Spleen (tissue), 11 donors: ENCODE data around the gene TMEM132D. TPM values are rescaled to one million over a fixed set of nuclear protein-coding genes. Genes with fewer than 3 reads are reported as not detected.

Experiments used
- DNase-seq: peaks from one replicate; pipeline ENCODE4 v3.0.0-alpha.2; 2020
- H3K27ac ChIP-seq, 8 donors: fragments of 200-600 bp; sonication (generic) in 7 of 8; 1 replicate in 4 of 8; 2 replicates in 4 of 8; pipeline versions ENCODE4 v1.5.0 to v1.8.0; 2016 to 2021; ENCODE audit warnings: inconsistent platforms in 4 of 8, mild to moderate bottlenecking in 4 of 8, moderate library complexity in 1 of 8
- H3K27me3 ChIP-seq, 7 donors: fragments of 200-600 bp; sonication (generic) in 6 of 7; replicated peaks in 1 of 7; 1 replicate in 4 of 7; 2 replicates in 3 of 7; pipeline versions ENCODE4 v1.5.0 to v1.8.0; 2016 to 2021; ENCODE audit warnings: inconsistent platforms in 3 of 7, mild to moderate bottlenecking in 1 of 7
- H3K36me3 ChIP-seq, 6 donors: fragments of 200-600 bp; sonication (generic) in 5 of 6; 1 replicate in 4 of 6; 2 replicates in 2 of 6; pipeline versions ENCODE4 v1.5.0 to v1.8.0; 2016 to 2021; ENCODE audit warnings: inconsistent platforms in 2 of 6
- H3K4me1 ChIP-seq, 6 donors: fragments of 200-600 bp; sonication (generic) in 5 of 6; 1 replicate in 3 of 6; 2 replicates in 3 of 6; pipeline versions ENCODE4 v1.5.0 to v1.8.0; 2016 to 2021; ENCODE audit warnings: inconsistent platforms in 3 of 6
- H3K4me3 ChIP-seq, 8 donors: fragments of 200-600 bp; sonication (generic) in 7 of 8; 1 replicate in 4 of 8; 2 replicates in 4 of 8; pipeline versions ENCODE4 v1.5.0 to v1.8.0; 2016 to 2021; ENCODE audit warnings: inconsistent platforms in 4 of 8, mild to moderate bottlenecking in 4 of 8, moderate library complexity in 2 of 8
- H3K9me3 ChIP-seq, 8 donors: fragments of 200-600 bp; sonication (generic) in 7 of 8; 1 replicate in 4 of 8; 2 replicates in 4 of 8; pipeline versions ENCODE4 v1.5.0 to v1.8.0; 2016 to 2021; ENCODE audit warnings: inconsistent platforms in 4 of 8
- CTCF ChIP-seq, 11 experiments: fragments of 200-600 bp in 7 of 11; fragments of 450-650 bp in 4 of 11; sonication (generic) in 4 of 11; IDR thresholded peaks in 8 of 11; conservative IDR thresholded peaks in 3 of 11; 1 replicate in 7 of 11; 2 replicates in 4 of 11; pipeline versions ENCODE4 v1.4.0 to v1.8.0; 2016 to 2021; ENCODE audit warnings: antibody characterized with exemption in 11 of 11, inconsistent platforms in 4 of 11, mild to moderate bottlenecking in 1 of 11
- POLR2A ChIP-seq, 3 donors: fragments of 450-650 bp; IDR thresholded peaks; one replicate each; pipeline ENCODE4 v1.5.1; 2017; ENCODE audit warnings: antibody characterized with exemption in 3 of 3, mild to moderate bottlenecking in 1 of 3
- POLR2AphosphoS5 ChIP-seq, 3 donors: sonication (generic); formaldehyde crosslinking; IDR thresholded peaks; one replicate each; pipeline ENCODE4 v1.5.1; 2017; ENCODE audit warnings: antibody characterized with exemption in 3 of 3
- WGBS, 5 donors: extraction: QIAGEN DNeasy Blood & Tissue Kit in 3 of 5; methylation state at CpG; one replicate each; pipeline versions ENCODE4 v1.1.5 to v1.1.7; 2013 to 2018; 5-methylcytosine and 5-hydroxymethylcytosine counted together
- intact Hi-C: fragments of 100-400 bp; cut with DNase I; formaldehyde crosslinking; loops from one replicate; pipeline ENCODE4 v1.15.0; 2023; ENCODE audit warnings: low total_unique reads
- polyA plus RNA-seq, 3 donors: library from polyadenylated mRNA; stranded (reverse); fragments of 200-250 nt; gene quantifications; one replicate each; pipeline ENCODE4 v1.2.1, GENCODE V29; 2013
- total RNA-seq, 7 donors: library from RNA; depleted of rRNA in 3 of 7; stranded (reverse); fragments of >200 nt in 3 of 7; fragmentation: NEBNext Ultra II Directional in 4 of 7; extraction: Animal tissue kit (Norgen Biotek cat#: 25700) in 4 of 7; gene quantifications; one replicate each; pipeline versions ENCODE4 v1.1.0 to v1.2.1, GENCODE V29; 2016 to 2021
- donor health status: healthy with polysubstance abuse.
- donor health status: DM: no; HTN: no; CAD: no; lungs with moderate emphysema.
- donor health status: DM: no; HTN: no; CAD: no.
- donor health status: Bipolar disorder and iron deficiency.
- donor health status: healthy.
- donor health status: DM: no; HTN: no; CAD: no.
- donor health status: DM: yes; HTN: yes; CAD: no.

The TMEM132D gene
- total and polyA plus RNA-seq, 10 donors, result 0.03 TPM; not detected in 9

GRCh38 chr12:129534966-129535750, 368.7 kb downstream of the TMEM132D start:
- Histone ChIP-seq H3K4me1 (no peaks in the 10 kb centered on the region), H3K4me3 (no peak overlapping the region), H3K27me3 (no peaks in the 10 kb centered on the region), H3K36me3 (no peaks in the 10 kb centered on the region), H3K27ac (no peak overlapping the region), H3K9me3 (peaks cover 0 to 6% (median 0%) of the 10 kb centered on the region in 8 donors)
- no peak for DNase-seq
- intact Hi-C loops, result no loop called here
- WGBS, 5 donors, result 82 to 90% (median 85%) methylated on average over 3 of the region's 3 CpGs
- TF ChIP-seq CTCF (IDR thresholded peaks at IDR 0.05 in 8 of 11, conservative IDR thresholded peaks at IDR 0.05 in 3 of 11) (no peak), POLR2A (IDR thresholded peaks at IDR 0.05) (no peak), POLR2AphosphoS5 (IDR thresholded peaks at IDR 0.05) (no peak)

- TF ChIP-seq CTCF (IDR thresholded peaks at IDR 0.05 in 8 of 11, conservative IDR thresholded peaks at IDR 0.05 in 3 of 11) (no peak), POLR2AphosphoS5 (IDR thresholded peaks at IDR 0.05) (no peak), POLR2A (IDR thresholded peaks at IDR 0.05) (no peak)
- H3K4me1 ChIP-seq, result no peaks in the 10 kb centered on the region
- H3K27me3 ChIP-seq, result no peaks in the 10 kb centered on the region
- no peaks in the 10 kb centered on the region for H3K36me3 ChIP-seq
- no peak overlapping the region for H3K27ac ChIP-seq
- intact Hi-C loops, result no loop called here
- H3K4me3 ChIP-seq, result no peak overlapping the region
- 43 to 62% (median 48%) methylated on average over 14 to 17 of the region's 17 CpGs for WGBS, 5 donors
- H3K9me3 ChIP-seq, result peaks cover 0 to 2% (median 0%) of the 10 kb centered on the region in 8 donors
- DNase-seq, result no peak
Measured at GRCh38 chr12:129532707-129533499, 370.9 kb downstream of the TMEM132D start.

- Histone ChIP-seq H3K36me3 (no peaks in the 10 kb centered on the region), H3K4me1 (no peaks in the 10 kb centered on the region), H3K27me3 (no peaks in the 10 kb centered on the region), H3K4me3 (no peak overlapping the region), H3K9me3 (peaks cover 0 to 2% (median 0%) of the 10 kb centered on the region in 8 donors), H3K27ac (no peak overlapping the region)
- WGBS, 5 donors, result 69 to 89% (median 74%) methylated on average over 7 of the region's 7 CpGs
- intact Hi-C loops, result no loop called here
- no peak for TF ChIP-seq POLR2A (IDR thresholded peaks at IDR 0.05)
- DNase-seq, result no peak
Measured at GRCh38 chr12:129532082-129532481, 371.7 kb downstream of the TMEM132D start.

- Histone ChIP-seq H3K4me1 (no peaks in the 10 kb centered on the region), H3K4me3 (no peak overlapping the region), H3K27ac (no peak overlapping the region), H3K9me3 (peaks cover 0 to 2% (median 0%) of the 10 kb centered on the region in 8 donors), H3K27me3 (no peaks in the 10 kb centered on the region), H3K36me3 (no peaks in the 10 kb centered on the region)
- 69 to 73% (median 72%) methylated on average over 13 of the region's 13 CpGs for WGBS, 5 donors
- no peak for DNase-seq
- TF ChIP-seq POLR2A (IDR thresholded peaks at IDR 0.05) (no peak), POLR2AphosphoS5 (IDR thresholded peaks at IDR 0.05) (no peak), CTCF (IDR thresholded peaks at IDR 0.05 in 8 of 11, conservative IDR thresholded peaks at IDR 0.05 in 3 of 11) (no peak)
- intact Hi-C loops, result no loop called here
Measured at GRCh38 chr12:129530984-129531383, 372.8 kb downstream of the TMEM132D start.
